ENCODE measurements around the gene L2HGDH.

DNA sequence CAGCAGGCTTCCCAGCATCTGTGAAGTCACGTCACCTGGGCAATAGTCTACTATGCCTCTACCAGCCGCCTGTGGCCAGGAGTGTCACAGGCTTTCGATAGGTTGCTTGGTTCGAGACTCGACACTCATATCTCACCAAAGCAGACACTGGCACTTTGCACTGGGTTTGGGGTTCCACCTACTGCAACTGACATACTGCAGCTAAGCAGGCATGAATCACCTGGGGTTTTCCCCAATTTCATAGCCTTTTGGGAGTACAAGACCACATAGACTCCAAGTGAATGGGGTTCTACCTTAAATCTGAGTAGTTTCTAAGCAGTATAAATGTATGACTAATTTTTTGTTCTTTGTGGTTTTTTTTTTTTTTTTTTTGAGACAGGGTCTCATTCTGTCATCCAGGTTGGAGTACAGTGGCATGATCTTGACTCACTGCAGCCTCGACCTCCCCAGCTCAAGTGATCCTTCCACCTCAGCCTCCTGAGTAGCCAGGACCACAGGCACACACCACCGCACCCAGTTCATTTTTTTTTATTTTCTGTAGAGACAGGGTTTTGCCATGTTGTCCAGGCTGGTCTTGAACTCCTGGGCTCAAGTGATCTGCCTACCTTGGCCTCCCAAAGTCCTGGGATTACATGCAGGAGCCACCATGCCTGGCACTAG lies 32.2 kb upstream of the L2HGDH start:
- TF ChIP-seq, protein P1, sequence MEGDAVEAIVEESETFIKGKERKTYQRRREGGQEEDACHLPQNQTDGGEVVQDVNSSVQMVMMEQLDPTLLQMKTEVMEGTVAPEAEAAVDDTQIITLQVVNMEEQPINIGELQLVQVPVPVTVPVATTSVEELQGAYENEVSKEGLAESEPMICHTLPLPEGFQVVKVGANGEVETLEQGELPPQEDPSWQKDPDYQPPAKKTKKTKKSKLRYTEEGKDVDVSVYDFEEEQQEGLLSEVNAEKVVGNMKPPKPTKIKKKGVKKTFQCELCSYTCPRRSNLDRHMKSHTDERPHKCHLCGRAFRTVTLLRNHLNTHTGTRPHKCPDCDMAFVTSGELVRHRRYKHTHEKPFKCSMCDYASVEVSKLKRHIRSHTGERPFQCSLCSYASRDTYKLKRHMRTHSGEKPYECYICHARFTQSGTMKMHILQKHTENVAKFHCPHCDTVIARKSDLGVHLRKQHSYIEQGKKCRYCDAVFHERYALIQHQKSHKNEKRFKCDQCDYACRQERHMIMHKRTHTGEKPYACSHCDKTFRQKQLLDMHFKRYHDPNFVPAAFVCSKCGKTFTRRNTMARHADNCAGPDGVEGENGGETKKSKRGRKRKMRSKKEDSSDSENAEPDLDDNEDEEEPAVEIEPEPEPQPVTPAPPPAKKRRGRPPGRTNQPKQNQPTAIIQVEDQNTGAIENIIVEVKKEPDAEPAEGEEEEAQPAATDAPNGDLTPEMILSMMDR (conservative IDR thresholded peaks at IDR 0.05) = no peak
- no peak for TF ChIP-seq ZFX (IDR thresholded peaks at IDR 0.05)
